ENCODE data around the gene LACTBL1.

DNA sequence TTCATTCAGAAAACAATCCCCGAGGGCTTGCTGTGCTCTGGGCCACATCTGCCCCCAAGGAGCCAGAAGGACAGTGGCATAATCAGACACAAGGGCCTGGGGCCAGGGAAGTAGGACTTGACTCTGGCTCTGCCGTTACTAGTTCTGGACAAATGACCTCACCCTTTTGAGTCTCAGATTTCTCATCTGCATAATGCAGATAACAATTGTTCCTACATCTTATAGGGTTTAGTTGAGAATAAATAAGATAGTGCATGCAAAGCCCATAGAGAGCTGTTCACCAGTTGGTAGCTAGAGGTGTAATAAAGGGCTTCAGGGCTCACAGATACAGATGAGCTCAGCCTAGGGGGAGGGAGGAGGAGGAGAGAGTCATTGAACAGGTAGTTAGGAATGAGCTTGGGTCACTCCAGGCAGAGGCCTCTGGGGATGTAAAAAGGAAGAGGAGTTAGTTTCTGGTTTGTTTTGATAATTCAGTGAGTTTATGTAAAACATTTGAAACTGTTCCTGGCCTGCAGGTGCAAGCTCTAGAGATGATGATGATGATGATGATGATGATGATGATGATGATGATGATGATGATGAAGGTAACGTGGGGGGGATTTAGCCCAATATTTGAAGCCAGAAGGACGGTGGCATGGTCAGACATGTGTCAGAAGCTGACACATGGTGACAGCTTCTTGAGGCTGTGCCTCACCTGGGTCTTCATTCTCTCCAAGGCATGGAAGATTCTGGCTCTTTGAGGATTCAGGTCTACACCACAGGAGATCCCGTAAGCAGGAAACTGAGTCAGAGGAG, 858 bp downstream of the LACTBL1 start:
- TF ChIP-seq, protein P1, sequence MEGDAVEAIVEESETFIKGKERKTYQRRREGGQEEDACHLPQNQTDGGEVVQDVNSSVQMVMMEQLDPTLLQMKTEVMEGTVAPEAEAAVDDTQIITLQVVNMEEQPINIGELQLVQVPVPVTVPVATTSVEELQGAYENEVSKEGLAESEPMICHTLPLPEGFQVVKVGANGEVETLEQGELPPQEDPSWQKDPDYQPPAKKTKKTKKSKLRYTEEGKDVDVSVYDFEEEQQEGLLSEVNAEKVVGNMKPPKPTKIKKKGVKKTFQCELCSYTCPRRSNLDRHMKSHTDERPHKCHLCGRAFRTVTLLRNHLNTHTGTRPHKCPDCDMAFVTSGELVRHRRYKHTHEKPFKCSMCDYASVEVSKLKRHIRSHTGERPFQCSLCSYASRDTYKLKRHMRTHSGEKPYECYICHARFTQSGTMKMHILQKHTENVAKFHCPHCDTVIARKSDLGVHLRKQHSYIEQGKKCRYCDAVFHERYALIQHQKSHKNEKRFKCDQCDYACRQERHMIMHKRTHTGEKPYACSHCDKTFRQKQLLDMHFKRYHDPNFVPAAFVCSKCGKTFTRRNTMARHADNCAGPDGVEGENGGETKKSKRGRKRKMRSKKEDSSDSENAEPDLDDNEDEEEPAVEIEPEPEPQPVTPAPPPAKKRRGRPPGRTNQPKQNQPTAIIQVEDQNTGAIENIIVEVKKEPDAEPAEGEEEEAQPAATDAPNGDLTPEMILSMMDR (conservative IDR thresholded peaks at IDR 0.05; ENCODE audit: low read length), result no peak
- no peak for TF ChIP-seq EZH2phosphoT487 (IDR thresholded peaks at IDR 0.05; ENCODE audit: borderline replicate concordance, low read depth, low read length)
